K562 (cell line): ENCODE measurements around the gene HDAC9. TPM values are rescaled to one million over a fixed set of nuclear protein-coding genes. Genes with fewer than 3 reads are reported as not detected.

Experiments used
- ATAC-seq: fragments of 200-7000 bp; cut with Tn5 transposase; 3 replicates; pipeline ENCODE4 v1.9.1; 2020; ENCODE audit warnings: moderate library complexity
- BruUV-seq: library from RNA; stranded (reverse); fragments of 400-500 nt; replicated peaks from 2 replicates; lab custom pipeline; 2021; lab: Mats Ljungman, UMichigan
- CTCF ChIA-PET: fragments of 300-600 bp; formaldehyde crosslinking; extraction: SDS; loops from one replicate; lab custom pipeline; 2021; ENCODE audit warnings: low intra/inter-chr PET ratio; lab: Yijun Ruan, JAX
- POLR2A ChIA-PET: fragments of 300-600, 350-650 bp; sonication (Branson Sonifier 250); formaldehyde crosslinking; extraction: SDS; loops from one replicate; lab custom pipeline; 2021; ENCODE audit warnings: antibody characterized with exemption, inconsistent platforms; lab: Yijun Ruan, JAX
- DNase-seq, 4 experiments: peaks; one replicate each; pipeline versions ENCODE4 v3.0.0 to v3.0.0-alpha.2; 2011 to 2018; ENCODE audit warnings: low spot score in 3 of 4, mixed read lengths in 3 of 4; ENCODE audit errors: extremely low read depth in 1 of 4
- FAIRE-seq: peaks from 2 replicates; lab custom pipeline; 2011; peaks lifted over from hg19 to GRCh38; lab: Jason Lieb, UNC
- H2AFZ ChIP-seq: 2 replicates; pipeline ENCODE4 v1.6.0; 2011; ENCODE audit warnings: low read depth, low read length, control low read depth, inconsistent platforms
- H3K27ac ChIP-seq: fragments of 200-600 bp; 3 replicates; pipeline ENCODE4 v1.8.0; 2011; ENCODE audit warnings: low read depth, mild to moderate bottlenecking, control low read depth, inconsistent platforms, low read length, moderate library complexity, mixed read lengths; ENCODE audit errors: extremely low read depth
- H3K27me3 ChIP-seq, 2 experiments: fragments of 300-600 bp in 1 of 2; 2 replicates in 1 of 2; 3 replicates in 1 of 2; pipeline versions ENCODE4 v1.6.0 to v1.8.0; 2011; ENCODE audit warnings: inconsistent platforms in 2 of 2, low read length in 2 of 2, mild to moderate bottlenecking in 1 of 2, mixed read lengths in 1 of 2, moderate library complexity in 1 of 2; ENCODE audit not compliant: control insufficient read depth in 2 of 2, insufficient read depth in 2 of 2
- H3K36me3 ChIP-seq: fragments of 300-600 bp; 3 replicates; pipeline ENCODE4 v1.8.0; 2011; ENCODE audit warnings: mild to moderate bottlenecking, low read length, inconsistent platforms; ENCODE audit not compliant: control insufficient read depth, insufficient read depth
- H3K4me1 ChIP-seq, 2 experiments: fragments of 200-600 bp in 1 of 2; replicated peaks in 1 of 2; 2 replicates in 1 of 2; 3 replicates in 1 of 2; pipeline versions ENCODE4 v1.5.1 to v1.8.0; 2011; ENCODE audit warnings: inconsistent platforms in 2 of 2, low read length in 2 of 2, mild to moderate bottlenecking in 1 of 2, mixed read lengths in 1 of 2, moderate library complexity in 1 of 2; ENCODE audit not compliant: control insufficient read depth in 2 of 2, insufficient read depth in 2 of 2
- H3K4me2 ChIP-seq: 2 replicates; pipeline ENCODE4 v1.6.1; 2011; ENCODE audit warnings: low read length, control low read depth, inconsistent platforms, mixed read lengths; ENCODE audit not compliant: insufficient read depth
- H3K4me3 ChIP-seq: fragments of 200-600 bp; sonication (generic), shearing (Covaris generic); 2 replicates; pipeline ENCODE4 v1.5.1; 2016; ENCODE audit warnings: control low read depth, inconsistent platforms
- H3K79me2 ChIP-seq: fragments of 200-600 bp; 3 replicates; pipeline ENCODE4 v1.8.0; 2011; ENCODE audit warnings: low read length, inconsistent platforms; ENCODE audit not compliant: control insufficient read depth, insufficient read depth
- H3K9ac ChIP-seq, 2 experiments: 2 replicates each; pipeline versions ENCODE4 v1.6.0 to v1.6.1; 2011; ENCODE audit warnings: low read depth in 2 of 2, low read length in 2 of 2, control low read depth in 1 of 2, inconsistent platforms in 1 of 2, mild to moderate bottlenecking in 1 of 2, mixed read lengths in 1 of 2; ENCODE audit not compliant: insufficient read depth in 1 of 2
- H3K9me1 ChIP-seq: one replicate; pipeline ENCODE4 v1.6.0; 2011; ENCODE audit warnings: inconsistent platforms, mild to moderate bottlenecking, low read length, moderate library complexity; ENCODE audit not compliant: control insufficient read depth, insufficient read depth
- H3K9me3 ChIP-seq: replicated peaks from 2 replicates; pipeline ENCODE4 v1.5.1; 2011; ENCODE audit warnings: low read depth, low read length, inconsistent platforms; ENCODE audit not compliant: control insufficient read depth, insufficient read depth
- H4K20me1 ChIP-seq: replicated peaks from 2 replicates; pipeline ENCODE4 v1.6.1; 2011; ENCODE audit warnings: low read length, inconsistent platforms, mixed read lengths; ENCODE audit not compliant: control insufficient read depth, insufficient read depth
- AFF1 ChIP-seq, 2 experiments: fragments of 450-650 bp; IDR thresholded peaks; 2 replicates each; pipeline ENCODE4 v1.6.1; 2018; ENCODE audit warnings: mild to moderate bottlenecking in 2 of 2, low read depth in 1 of 2; ENCODE audit not compliant: partially characterized antibody in 2 of 2
- BDP1 ChIP-seq: IDR thresholded peaks from 3 replicates; pipeline ENCODE4 v1.6.1; 2011; ENCODE audit not compliant: insufficient read length, insufficient read depth
- FOXK2 ChIP-seq, 2 experiments: fragments of 450-650 bp; IDR thresholded peaks in 1 of 2; conservative IDR thresholded peaks in 1 of 2; 2 replicates each; pipeline ENCODE4 v1.6.1; 2016; ENCODE audit warnings: low read depth in 2 of 2, mild to moderate bottlenecking in 1 of 2
- HNRNPK ChIP-seq: fragments of 200-400 bp; formaldehyde crosslinking; IDR thresholded peaks from one replicate; pipeline ENCODE4 v1.6.1; 2018; ENCODE audit warnings: mild to moderate bottlenecking, low read depth, low read length; ENCODE audit not compliant: poor library complexity, severe bottlenecking
- PTTG1 ChIP-seq: fragments of 450-650 bp; IDR thresholded peaks from 2 replicates; pipeline ENCODE4 v1.6.1; 2016; ENCODE audit warnings: low read depth, mild to moderate bottlenecking, missing genetic modification characterization, missing compliant biosample characterization
- ZNF408 ChIP-seq: fragments of 250-450 bp; sonication (Bioruptor Pico); IDR thresholded peaks from 2 replicates; pipeline ENCODE4 v1.4.0; 2020; ENCODE audit warnings: low read depth, mild to moderate bottlenecking, moderate library complexity
- WGBS: fragments of 100-300 bp; shearing (Covaris generic); methylation state at CpG from one replicate; pipeline ENCODE4 v1.1.6; 2016; ENCODE audit warnings: low coverage, mixed read lengths; ENCODE audit not compliant: insufficient coverage; ENCODE audit errors: missing lambda C conversion rate; 5-methylcytosine and 5-hydroxymethylcytosine counted together
- in situ Hi-C: fragments of 300-500 bp; cut with MboI; formaldehyde crosslinking; loops from 4 replicates; pipeline ENCODE4 v1.15.0; 2018; ENCODE audit warnings: inconsistent platforms, mixed read lengths
- intact Hi-C: fragments of 100-400 bp; cut with micrococcal nuclease; formaldehyde crosslinking; loops from 2 replicates; pipeline ENCODE4 v1.14.2; 2022
- polyA plus RNA-seq, 8 experiments: library from polyadenylated mRNA; depleted of rRNA in 4 of 8; stranded (reverse) in 5 of 8; unstranded in 3 of 8; fragments of >200 nt; fragmentation: Nextera tagmentation in 2 of 8; fragmentation: Illumina TruSeq in 1 of 8; extraction: Ambion mirVana in 2 of 8; extraction: Trizol in 1 of 8; gene quantifications; 2 replicates each; pipeline versions ENCODE4 v1.2.1 to v1.2.3, GENCODE V29; 2011 to 2014; ENCODE audit warnings: inconsistent platforms in 1 of 8, missing spikeins in 1 of 8
- total RNA-seq, 7 experiments: library from RNA; depleted of rRNA in 6 of 7; stranded (reverse); fragments of >200 nt in 6 of 7; fragmentation: Illumina TruSeq in 2 of 7; extraction: Trizol in 2 of 7; gene quantifications; 2 replicates each; pipeline versions ENCODE4 v1.2.1 to v1.2.3, GENCODE V29; 2011 to 2021; ENCODE audit warnings: low replicate concordance in 1 of 7

HDAC9 gene
- total and polyA plus RNA-seq, 9 of the 15 experiments (the other 6 are each of a cell fraction or from before 2014, with no cell fraction given) = 0.08 to 0.91 (median 0.33) TPM

GRCh38 chr7:18895456-18895855, 399.9 kb downstream of the HDAC9 start (continued):
- TF ChIP-seq PTTG1 (tag) (no peak), ZNF408 (CRISPR knock-in tag) (no peak), HNRNPK (no peak), BDP1 (no peak), FOXK2 (conservative IDR thresholded peaks at IDR 0.05 in 1 of 2, IDR thresholded peaks at IDR 0.05 in 1 of 2; ENCODE audit: low read depth in 2 of 2) (no peak), AFF1 (IDR thresholded peaks at IDR 0.05; ENCODE audit: low read depth in 1 of 2, partially characterized antibody in 2 of 2) (no peak)

- no peak overlapping the region for H3K27ac ChIP-seq
- H3K27me3 ChIP-seq = no peaks in the 10 kb centered on the region
- H3K79me2 ChIP-seq = no peaks in the 10 kb centered on the region
- POLR2A ChIA-PET = no interaction called here
- no peak overlapping the region for H3K4me3 ChIP-seq
- WGBS = 0% methylated on average over 2 of the region's 2 CpGs
- DNase-seq = no peak
- H4K20me1 ChIP-seq = no peaks in the 10 kb centered on the region
- no peak for FAIRE-seq
- TF ChIP-seq BDP1 = no peak
- H3K4me2 ChIP-seq = no peak overlapping the region
- no peaks in the 10 kb centered on the region for H3K9me1 ChIP-seq
- no peaks in the 10 kb centered on the region for H3K4me1 ChIP-seq
- H3K9me3 ChIP-seq = 0 out of 2 replicates have a peak, but pooled peaks cover 1% of the 10 kb centered on the region
- ATAC-seq = no peak
- no peak overlapping the region for H2AFZ ChIP-seq
- no peaks in the 10 kb centered on the region for H3K36me3 ChIP-seq
- no TSS peak for BruUV-seq
- CTCF ChIA-PET = no interaction called here
- no peak overlapping the region for H3K9ac ChIP-seq
- in situ Hi-C loops = no loop called here
- intact Hi-C loops = no loop called here
Observed at GRCh38 chr7:18896343-18896975, 400.9 kb downstream of the HDAC9 start.
